Muscle of leg (tissue), 16 donors: ENCODE results near the gene OR6S1. TPM values are rescaled to one million over a fixed set of nuclear protein-coding genes. Genes with fewer than 3 reads are reported as not detected.

Experiments
- DNase-seq: peaks from one replicate; pipeline ENCODE4 v3.0.0; 2013
- H3K27ac ChIP-seq: one replicate; pipeline ENCODE4 v1.5.1; 2013; ENCODE audit warnings: mild to moderate bottlenecking, low read length, control low read depth
- H3K27me3 ChIP-seq: one replicate; pipeline ENCODE4 v1.6.1; 2013; ENCODE audit warnings: low read length; ENCODE audit not compliant: control insufficient read depth, insufficient read depth
- H3K36me3 ChIP-seq: one replicate; pipeline ENCODE4 v1.6.1; 2013; ENCODE audit warnings: low read length; ENCODE audit not compliant: control insufficient read depth, insufficient read depth
- H3K4me1 ChIP-seq: one replicate; pipeline ENCODE4 v1.6.1; 2013; ENCODE audit warnings: low read length; ENCODE audit not compliant: control insufficient read depth, insufficient read depth
- H3K4me3 ChIP-seq: one replicate; pipeline ENCODE4 v1.5.1; 2013; ENCODE audit warnings: low read length, control low read depth
- H3K9me3 ChIP-seq: replicated peaks from 2 replicates; pipeline ENCODE4 v1.6.1; 2013; ENCODE audit warnings: low read depth, low read length; ENCODE audit not compliant: control insufficient read depth
- WGBS: methylation state at CpG from one replicate; pipeline ENCODE4 v1.1.5; 2013; ENCODE audit warnings: missing lambda C conversion rate; ENCODE audit not compliant: insufficient coverage; 5-methylcytosine and 5-hydroxymethylcytosine counted together
- long read RNA-seq, 11 donors: transcript quantifications; one replicate each; lab custom pipeline, GENCODE V29; 2026
- polyA plus RNA-seq, 8 donors: library from polyadenylated mRNA; unstranded; fragments of 120-200 nt; gene quantifications; one replicate each; pipeline versions ENCODE4 v1.2.1 to v1.2.3, GENCODE V29; 2013; ENCODE audit warnings: inconsistent platforms in 1 of 8, low replicate concordance in 1 of 8; ENCODE audit not compliant: insufficient read length in 8 of 8, insufficient read depth in 1 of 8
- total RNA-seq: library from RNA; stranded (reverse); fragments of 120-200 nt; gene quantifications from one replicate; pipeline ENCODE4 v1.2.4, GENCODE V29; 2013

Gene OR6S1
- total RNA-seq (not detected), polyA plus RNA-seq (not detected)
- long read RNA-seq, donor 1, result 0 reads
- long read RNA-seq, donor 2, result 0 reads
- long read RNA-seq, donor 3, result 0 reads
- long read RNA-seq, donor 4, result 0 reads
- long read RNA-seq, donor 5, result 0 reads
- long read RNA-seq, donor 6, result 0 reads
- long read RNA-seq, donor 7, partial matches to known transcripts, result 0 of 1 reads
- long read RNA-seq, donor 7, other reads (novel, unspliced or antisense), result 0 of 1 reads
- long read RNA-seq, donor 8, result 0 reads
- long read RNA-seq, donor 9, result 0 reads
- long read RNA-seq, donor 10, result 0 reads
- long read RNA-seq, donor 11, result 0 reads

- Histone ChIP-seq H3K9me3 (no peaks in the 10 kb centered on the region), H3K4me1 (no peaks in the 10 kb centered on the region), H3K4me3 (no peak within 1 kb of the TSS), H3K36me3 (no peaks in the 10 kb centered on the region), H3K27me3 (peaks cover 8% of the 10 kb centered on the region), H3K27ac (no peak within 1 kb of the TSS)
- WGBS, result 79% methylated on average over 2 of the region's 2 CpGs
- DNase-seq, result no peak
Observed at GRCh38 chr14:20641591-20641990, at the start of gene OR6S1. TSS of gene OR6S1 (minus strand) at chr14:20641691. CDS start at chr14:20641691, 0 bp downstream.

- no peaks in the 10 kb centered on the region for H3K27me3 ChIP-seq
- no peak overlapping the region for H3K4me3 ChIP-seq
- H3K36me3 ChIP-seq, result no peaks in the 10 kb centered on the region
- H3K9me3 ChIP-seq, result no peaks in the 10 kb centered on the region
- peak; percentile 84 for DNase-seq
- no peaks in the 10 kb centered on the region for H3K4me1 ChIP-seq
- H3K27ac ChIP-seq, result no peak overlapping the region
- 0% methylated on average over 1 of the region's 9 CpGs for WGBS
Observed at GRCh38 chr14:20690848-20691640, 49.6 kb upstream of the OR6S1 start.

- 100% methylated on average over 3 of the region's 7 CpGs for WGBS
Observed at GRCh38 chr14:20688167-20688839, 46.8 kb upstream of the OR6S1 start, which contains the start of gene ANG. TSS of gene ANG (plus strand) at chr14:20688764. CDS start at chr14:20693565, 4,801 bp downstream.

GRCh38 chr14:20687362-20688166 is 46.1 kb upstream of the OR6S1 start:
- Histone ChIP-seq H3K9me3 (no peaks in the 10 kb centered on the region), H3K36me3 (no peaks in the 10 kb centered on the region), H3K27me3 (no peaks in the 10 kb centered on the region), H3K27ac (no peak overlapping the region), H3K4me1 (peaks cover 2% of the 10 kb centered on the region), H3K4me3 (no peak overlapping the region)
- WGBS, result 100% methylated on average over 1 of the region's 5 CpGs
- no peak for DNase-seq

More at GRCh38 chr14:20688167-20688839, 46.8 kb upstream of the OR6S1 start, which contains the start of gene ANG:
- H3K27me3 ChIP-seq, result no peaks in the 10 kb centered on the region
- no peaks in the 10 kb centered on the region for H3K9me3 ChIP-seq
- H3K4me1 ChIP-seq, result peaks cover 2% of the 10 kb centered on the region
- no peak within 1 kb of the TSS for H3K27ac ChIP-seq
- no peak within 1 kb of the TSS for H3K4me3 ChIP-seq
- no peaks in the 10 kb centered on the region for H3K36me3 ChIP-seq
- DNase-seq, result no peak

- Histone ChIP-seq H3K4me3 (no peak overlapping the region), H3K27ac (peak overlapping the region; percentile 17), H3K27me3 (no peaks in the 10 kb centered on the region), H3K9me3 (no peaks in the 10 kb centered on the region), H3K4me1 (peaks cover 6% of the 10 kb centered on the region), H3K36me3 (no peaks in the 10 kb centered on the region)
- WGBS, result 75% methylated on average over 1 of the region's 7 CpGs
- DNase-seq, result peak; percentile 20
Observed at GRCh38 chr14:20686386-20687143, 45.1 kb upstream of the OR6S1 start.

GRCh38 chr14:20684662-20685456 is 43.4 kb upstream of the OR6S1 start:
- Histone ChIP-seq H3K27ac (peak overlapping the region; percentile 100), H3K36me3 (no peaks in the 10 kb centered on the region), H3K4me3 (peak overlapping the region; percentile 85), H3K9me3 (no peaks in the 10 kb centered on the region), H3K4me1 (peaks cover 20% of the 10 kb centered on the region), H3K27me3 (no peaks in the 10 kb centered on the region)
- 24% methylated on average over 8 of the region's 22 CpGs for WGBS
- DNase-seq, result peak; percentile 73

GRCh38 chr14:20683891-20684661 is 42.6 kb upstream of the OR6S1 start, which contains the start of gene RNASE4:
TSS of gene RNASE4 (plus strand) at chr14:20684560. CDS start at chr14:20699372, 14,812 bp downstream.
- Histone ChIP-seq H3K4me3 (peak within 1 kb of the TSS; percentile 85), H3K27me3 (no peaks in the 10 kb centered on the region), H3K4me1 (peaks cover 20% of the 10 kb centered on the region), H3K9me3 (no peaks in the 10 kb centered on the region), H3K27ac (peak within 1 kb of the TSS; percentile 100), H3K36me3 (no peaks in the 10 kb centered on the region)
- DNase-seq, result peak; percentile 90
- 0% methylated on average over 28 of the region's 42 CpGs for WGBS
